GM10248 (cell line): ENCODE results near the gene TMEM174.

ENCODE experiments used
- CTCF ChIA-PET: fragments of 300-600 bp; sonication (Branson Sonifier 250); formaldehyde crosslinking; extraction: SDS; loops from one replicate; lab custom pipeline; 2021; ENCODE audit warnings: antibody characterized with exemption; lab: Yijun Ruan, JAX
- POLR2A ChIA-PET: fragments of 350-650 bp; sonication (Branson Sonifier 250); formaldehyde crosslinking; extraction: SDS; loops from one replicate; lab custom pipeline; 2020; ENCODE audit warnings: antibody characterized with exemption; lab: Yijun Ruan, JAX
- DNase-seq: peaks from one replicate; pipeline ENCODE4 v3.0.0; 2012; ENCODE audit errors: extremely low spot score
- TF ChIP-seq, protein P1 (sequence below): IDR thresholded peaks from 2 replicates; pipeline ENCODE4 v1.5.1; 2012; ENCODE audit warnings: mild to moderate bottlenecking, low read depth; ENCODE audit errors: extremely low read depth, missing control alignments, control extremely low read depth

Gene TMEM174

DNA sequence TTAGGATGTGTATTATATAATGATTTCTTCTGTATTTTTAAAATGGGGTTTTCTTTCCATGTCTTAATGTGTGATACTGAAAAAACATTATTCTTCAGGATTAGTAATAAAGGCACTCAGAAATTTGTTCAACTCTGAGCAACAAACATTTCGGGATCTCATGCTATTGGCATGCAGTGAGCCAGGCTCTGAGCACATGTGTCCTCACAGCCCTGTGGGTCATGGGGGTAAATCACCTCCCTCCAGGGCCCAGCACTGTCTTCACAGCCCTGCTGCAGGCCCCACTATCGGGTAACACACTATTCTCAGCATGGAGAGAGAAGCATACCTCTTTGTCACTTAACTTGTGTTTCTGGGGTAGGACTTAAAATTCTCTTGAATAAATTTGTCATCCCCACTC, 14.0 kb downstream of the TMEM174 start:
- ChIA-PET CTCF (no interaction called here), POLR2A (no interaction called here)
- TF ChIP-seq, protein P1, sequence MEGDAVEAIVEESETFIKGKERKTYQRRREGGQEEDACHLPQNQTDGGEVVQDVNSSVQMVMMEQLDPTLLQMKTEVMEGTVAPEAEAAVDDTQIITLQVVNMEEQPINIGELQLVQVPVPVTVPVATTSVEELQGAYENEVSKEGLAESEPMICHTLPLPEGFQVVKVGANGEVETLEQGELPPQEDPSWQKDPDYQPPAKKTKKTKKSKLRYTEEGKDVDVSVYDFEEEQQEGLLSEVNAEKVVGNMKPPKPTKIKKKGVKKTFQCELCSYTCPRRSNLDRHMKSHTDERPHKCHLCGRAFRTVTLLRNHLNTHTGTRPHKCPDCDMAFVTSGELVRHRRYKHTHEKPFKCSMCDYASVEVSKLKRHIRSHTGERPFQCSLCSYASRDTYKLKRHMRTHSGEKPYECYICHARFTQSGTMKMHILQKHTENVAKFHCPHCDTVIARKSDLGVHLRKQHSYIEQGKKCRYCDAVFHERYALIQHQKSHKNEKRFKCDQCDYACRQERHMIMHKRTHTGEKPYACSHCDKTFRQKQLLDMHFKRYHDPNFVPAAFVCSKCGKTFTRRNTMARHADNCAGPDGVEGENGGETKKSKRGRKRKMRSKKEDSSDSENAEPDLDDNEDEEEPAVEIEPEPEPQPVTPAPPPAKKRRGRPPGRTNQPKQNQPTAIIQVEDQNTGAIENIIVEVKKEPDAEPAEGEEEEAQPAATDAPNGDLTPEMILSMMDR: no peak
- no peak for DNase-seq

DNA sequence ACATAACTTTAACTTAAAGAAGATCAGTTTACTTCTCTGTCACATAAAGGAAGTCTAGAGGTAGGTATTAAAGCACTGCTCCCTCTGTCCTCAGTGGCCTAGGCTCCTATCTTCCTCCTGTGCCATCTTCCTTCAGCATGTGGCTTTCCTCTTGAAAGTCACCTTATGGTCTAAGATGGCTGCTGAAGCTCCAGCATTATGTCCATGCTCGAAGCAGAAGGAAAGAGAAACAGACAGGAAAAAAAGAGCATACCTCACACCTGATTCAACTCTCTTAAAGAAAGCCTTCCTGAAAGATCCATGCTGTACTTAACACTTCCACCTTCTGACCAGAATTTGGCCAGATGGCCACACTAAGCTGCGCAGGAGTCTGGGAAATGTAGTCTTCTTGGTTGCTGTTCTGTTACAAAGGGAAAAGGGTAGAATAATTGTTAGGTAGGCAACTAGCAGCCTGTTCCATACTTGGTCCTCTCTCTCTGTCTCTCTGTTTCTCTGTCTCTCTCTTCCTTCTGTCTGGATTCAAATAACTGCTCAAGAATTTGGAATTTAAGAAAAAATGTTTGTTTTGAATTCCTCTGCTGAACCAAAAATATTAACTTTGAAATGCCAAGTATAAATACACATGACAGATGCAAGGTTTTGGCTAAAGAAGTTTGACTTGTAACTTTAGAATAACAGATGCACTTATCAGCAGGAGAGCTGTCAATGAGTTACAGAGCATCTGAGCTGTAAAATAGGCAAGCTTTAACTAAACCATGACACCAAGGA, 16.0 kb downstream of the TMEM174 start:
- ChIA-PET CTCF (interaction anchor here (0.9 kb wide), 1 partner anchor 27 kb away, joined by 3 read pairs; no protein-coding TSS in a partner anchor), POLR2A (no interaction called here)
- DNase-seq: no peak
- TF ChIP-seq, protein P1: no peak

DNA sequence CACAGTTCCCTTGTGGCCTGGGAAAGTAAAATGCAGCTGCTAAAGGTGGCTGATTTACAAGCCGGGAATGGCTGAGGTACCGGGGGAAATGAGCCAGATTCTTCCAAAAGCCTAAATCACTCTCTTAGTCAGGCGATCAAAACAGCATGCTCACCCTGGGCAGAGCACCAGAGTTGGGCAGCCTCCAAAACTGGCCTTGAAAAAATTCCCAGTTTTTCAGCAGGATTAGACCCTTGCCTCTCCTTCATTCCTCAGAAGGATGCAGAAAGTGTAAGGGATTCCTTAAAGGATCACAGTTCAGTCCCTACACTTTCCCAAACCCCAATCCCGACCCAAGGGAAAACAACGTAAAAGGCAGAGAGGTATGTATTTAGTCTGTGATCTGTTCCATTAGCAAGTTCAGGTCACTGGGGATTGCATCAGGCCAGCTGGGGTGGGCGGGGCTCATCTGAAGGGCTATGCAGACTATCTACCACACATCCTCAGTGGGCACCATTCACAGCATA, 16.9 kb downstream of the TMEM174 start:
- TF ChIP-seq, protein P1: no peak
- ChIA-PET POLR2A (no interaction called here), CTCF (interaction anchor here (0.9 to 1.0 kb wide), 2 partner anchors 12 to 26 kb away, joined by 3 read pairs; no protein-coding TSS in a partner anchor)
- DNase-seq: no peak

DNA sequence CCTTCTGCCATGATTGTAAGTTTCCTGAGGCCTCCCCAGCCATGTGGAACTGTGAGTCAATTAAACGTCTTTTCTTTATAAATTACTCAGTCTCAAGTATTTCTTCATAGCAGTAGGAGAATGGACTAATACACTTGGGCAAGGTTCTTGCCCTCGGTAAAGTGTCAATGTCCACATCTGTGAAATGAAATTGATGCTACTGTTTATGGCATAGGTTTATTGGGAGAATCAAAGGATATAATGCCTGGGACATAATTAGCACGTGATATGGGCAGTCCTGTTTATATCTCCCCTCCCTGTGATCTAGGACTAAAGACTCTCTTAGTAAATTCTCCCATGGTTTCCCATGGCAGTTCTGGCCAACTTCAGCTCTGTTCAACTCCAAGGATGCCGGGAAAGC, 19.4 kb downstream of the TMEM174 start:
- CTCF ChIA-PET: no interaction called here
- TF ChIP-seq, protein P1: no peak
- POLR2A ChIA-PET: no interaction called here
- no peak for DNase-seq

DNA sequence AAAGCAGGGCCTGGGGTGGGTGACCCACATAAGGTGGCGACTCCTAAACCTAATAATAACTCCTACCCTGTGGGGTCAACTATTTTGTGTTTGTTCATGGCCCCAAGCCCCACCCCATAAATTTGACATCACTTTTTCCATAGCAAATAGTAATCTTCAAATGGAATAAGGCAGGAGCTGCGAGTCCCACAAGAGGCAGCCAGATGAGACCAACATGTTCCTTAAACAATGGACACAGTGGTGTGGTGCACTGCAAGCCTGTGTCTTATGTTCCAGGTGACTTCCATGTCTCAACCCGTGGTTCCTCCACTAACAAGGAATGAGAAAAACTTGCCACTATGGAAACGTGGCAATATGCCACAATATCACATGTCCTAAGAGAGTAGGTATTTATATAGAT, 20.6 kb downstream of the TMEM174 start:
- POLR2A ChIA-PET: no interaction called here

DNA sequence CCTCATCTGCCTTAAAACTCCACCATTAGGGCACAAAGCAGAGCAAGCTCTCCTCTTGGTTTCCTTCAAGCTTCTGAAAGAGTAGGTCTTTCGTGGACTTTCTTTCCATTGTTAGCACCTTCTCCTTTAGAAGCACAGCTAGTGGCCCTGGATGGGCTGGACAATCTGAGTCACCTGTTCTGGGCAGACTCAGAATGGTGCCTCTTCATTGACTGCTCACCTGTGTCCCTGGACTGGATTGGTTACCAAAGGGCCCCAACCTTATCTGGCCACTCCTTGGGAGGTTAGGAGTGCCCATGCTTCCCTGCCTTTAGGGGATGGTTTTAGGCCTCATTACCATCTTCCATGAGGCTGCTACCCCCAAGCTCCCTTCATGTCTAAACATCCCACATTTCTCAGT, 23.2 kb downstream of the TMEM174 start:
- CTCF ChIA-PET: no interaction called here
- TF ChIP-seq, protein P1: no peak
- POLR2A ChIA-PET: no interaction called here
- DNase-seq: no peak

More for the DNA sequence above, 20.6 kb downstream of the TMEM174 start:
- no peak for DNase-seq
- CTCF ChIA-PET: no interaction called here
- TF ChIP-seq, protein P1: no peak
